ENCODE results near the gene NRL.

The NRL gene

GRCh38 chr14:24100982-24101494 is 13.7 kb downstream of the NRL start:
- no peak for DNase-seq (ENCODE audit: low read depth in 2 of 3, low spot score in 2 of 3)

- no peak for DNase-seq (ENCODE audit: low read depth in 2 of 3, low spot score in 2 of 3)
Observed at GRCh38 chr14:24100197-24100981, 14.4 kb downstream of the NRL start.

- no peak for DNase-seq (ENCODE audit: low read depth in 2 of 3, low spot score in 2 of 3)
Observed at GRCh38 chr14:24098927-24099813, 15.6 kb downstream of the NRL start.

- no peak for DNase-seq (ENCODE audit: low read depth in 2 of 3, low spot score in 2 of 3)
Observed at GRCh38 chr14:24098229-24098926, 16.4 kb downstream of the NRL start.

GRCh38 chr14:24096545-24097181 is 18.1 kb downstream of the NRL start:
- DNase-seq (ENCODE audit: low read depth in 2 of 3, low spot score in 2 of 3) = no peak

GRCh38 chr14:24095271-24096068 is 19.3 kb downstream of the NRL start:
- DNase-seq (ENCODE audit: low read depth in 2 of 3, low spot score in 2 of 3) = peak; percentile 43 to 48 (median 44)

- no peak for DNase-seq (ENCODE audit: low read depth in 2 of 3, low spot score in 2 of 3)
Observed at GRCh38 chr14:24094841-24095270, 19.9 kb downstream of the NRL start.

GRCh38 chr14:24093901-24094840 is 20.6 kb downstream of the NRL start, which contains the start of gene PCK2:
PCK2 (plus strand) TSS chr14:24094311; CDS start chr14:24094406, 95 bp downstream.
- peak; percentile 75 to 85 (median 75) for DNase-seq (ENCODE audit: low read depth in 2 of 3, low spot score in 2 of 3)

GRCh38 chr14:24093207-24093900 is 21.4 kb downstream of the NRL start:
- DNase-seq (ENCODE audit: low read depth in 2 of 3, low spot score in 2 of 3) = no peak

- DNase-seq (ENCODE audit: low read depth in 2 of 3, low spot score in 2 of 3) = no peak
Observed at GRCh38 chr14:24092505-24093206, 22.1 kb downstream of the NRL start.

GRCh38 chr14:24092110-24092504 is 22.6 kb downstream of the NRL start:
- DNase-seq (ENCODE audit: low read depth in 2 of 3, low spot score in 2 of 3) = no peak

GRCh38 chr14:24089890-24090289 is 24.9 kb downstream of the NRL start:
- DNase-seq (ENCODE audit: low read depth in 2 of 3, low spot score in 2 of 3) = no peak

- no peak for DNase-seq (ENCODE audit: low read depth in 2 of 3, low spot score in 2 of 3)
Observed at GRCh38 chr14:24088095-24088494, 26.7 kb downstream of the NRL start.

- no peak for DNase-seq (ENCODE audit: low read depth in 2 of 3, low spot score in 2 of 3)
Observed at GRCh38 chr14:24087004-24087403, 27.7 kb downstream of the NRL start.

GRCh38 chr14:24086193-24086955 is 28.4 kb downstream of the NRL start:
- DNase-seq (ENCODE audit: low read depth in 2 of 3, low spot score in 2 of 3) = no peak

- no peak for DNase-seq (ENCODE audit: low read depth in 2 of 3, low spot score in 2 of 3)
Observed at GRCh38 chr14:24085215-24085614, 29.5 kb downstream of the NRL start.

GRCh38 chr14:24084440-24084839 is 30.3 kb downstream of the NRL start:
- no peak for DNase-seq (ENCODE audit: low read depth in 2 of 3, low spot score in 2 of 3)

Measured in activated CD8-positive, alpha-beta memory T cell treated with anti-CD3 and anti-CD28 coated beads for 48 hours (primary cell).